C1 segment of cervical spinal cord (tissue), 14 donors: Measurements from ENCODE around the gene SMCO4.

Experiments used
- DNase-seq, 14 donors: peaks; one replicate each; lab custom pipeline; 2025; lab: John Stamatoyannopoulos, UW

The SMCO4 gene

DNA sequence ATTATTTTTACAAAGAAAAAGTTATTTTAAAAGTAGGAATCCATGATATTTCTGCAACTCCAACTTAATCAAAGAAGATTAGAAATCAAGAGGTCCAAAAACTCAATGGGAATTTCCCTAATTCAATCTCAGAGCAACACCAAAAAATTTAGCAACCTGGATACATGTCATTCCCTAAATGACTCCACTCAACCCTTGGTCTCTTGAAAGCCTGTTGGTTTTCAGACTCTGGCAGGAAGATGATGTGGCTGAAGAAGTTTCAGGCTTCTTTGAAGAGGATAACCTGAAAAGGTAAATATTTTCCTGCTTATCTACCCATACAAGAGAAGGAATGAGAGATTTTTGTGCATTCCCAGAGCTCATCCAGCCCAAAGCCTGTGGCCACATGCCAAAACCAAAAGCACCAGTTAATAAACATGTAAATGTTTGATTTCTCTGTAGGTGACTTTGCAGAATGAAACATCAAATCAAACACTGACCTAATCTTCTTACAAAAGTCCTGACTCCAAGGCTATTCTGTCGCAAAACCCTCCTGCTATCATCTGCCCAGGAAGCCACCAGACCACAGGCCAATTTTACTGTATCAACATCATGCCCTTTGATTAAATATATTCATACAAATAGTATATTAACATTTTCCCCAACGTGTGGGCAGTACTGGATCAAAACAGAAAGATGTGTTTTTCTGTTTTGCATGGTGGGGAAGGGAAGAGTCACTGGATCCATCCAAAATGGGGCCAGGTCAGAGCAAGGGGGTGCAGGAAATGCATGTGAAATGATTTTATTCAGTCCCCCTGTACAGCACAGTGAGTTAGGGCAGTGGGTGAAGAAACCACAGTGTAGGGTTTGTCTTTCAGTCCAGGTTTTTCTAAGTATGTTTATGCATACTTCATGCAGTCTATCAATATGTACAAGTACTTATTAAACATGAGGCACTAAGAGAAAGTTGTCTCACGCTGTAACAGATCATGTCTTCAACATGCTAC lies 38.8 kb downstream of the SMCO4 start:
- no peak for DNase-seq

DNA sequence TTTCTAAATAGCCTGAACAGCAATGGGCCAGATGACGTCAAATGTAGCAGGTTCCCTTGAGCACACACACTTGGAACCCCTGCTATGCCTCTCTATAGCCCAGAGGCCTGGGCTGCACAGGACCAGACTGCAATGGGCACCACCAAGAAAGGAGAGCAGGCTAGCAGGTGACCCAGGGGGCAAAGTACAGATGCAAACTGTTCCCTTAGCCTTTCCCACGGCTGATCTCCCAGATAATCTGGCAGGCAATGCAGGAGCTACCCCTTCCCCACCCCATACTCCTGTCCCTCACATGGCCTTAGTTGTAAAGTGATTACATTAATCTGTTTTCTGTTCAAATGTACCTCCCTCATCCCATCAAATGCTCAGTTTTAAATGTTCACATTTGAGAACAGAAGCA lies 41.3 kb downstream of the SMCO4 start:
- no peak for DNase-seq

DNA sequence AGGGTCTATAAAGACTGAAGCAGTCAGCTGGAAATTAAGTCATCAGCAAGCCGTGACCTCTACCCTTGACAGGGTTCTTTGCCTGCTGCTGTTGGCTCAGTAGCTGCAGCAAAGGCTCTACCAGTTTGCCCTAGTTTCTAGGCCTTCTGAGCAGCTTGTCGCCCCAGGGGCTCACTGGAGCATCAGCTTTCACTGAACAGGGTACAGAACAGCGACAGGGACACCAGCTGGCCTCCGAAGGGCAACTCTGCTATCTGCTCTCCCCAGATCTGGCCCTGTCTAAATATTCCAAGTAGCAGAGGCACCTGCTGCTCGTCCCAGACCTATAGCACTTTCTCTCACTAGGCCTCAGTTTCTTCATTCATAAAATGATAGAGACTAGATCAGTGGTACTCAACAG lies 42.4 kb downstream of the SMCO4 start:
- peak in 2 of 14 donors; percentile 9 to 89 for DNase-seq

DNA sequence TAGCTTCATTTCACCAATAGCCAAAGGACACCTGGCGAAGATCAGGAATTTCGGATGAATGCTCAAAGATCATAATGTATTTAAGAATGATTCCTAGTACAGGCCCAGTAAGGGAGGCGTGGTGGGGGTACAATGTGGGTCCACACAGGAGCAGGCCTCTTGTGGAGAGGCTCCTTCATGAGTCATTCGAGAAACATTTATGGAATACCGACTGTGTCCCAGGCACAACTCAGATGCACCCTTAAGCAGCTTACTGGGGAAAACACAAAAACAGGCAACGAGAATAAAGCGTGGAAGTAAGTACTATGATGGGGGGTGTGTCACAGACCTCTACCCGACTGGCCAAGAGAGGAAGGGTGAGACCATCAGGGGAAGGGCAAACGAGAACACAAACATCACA lies 44.5 kb downstream of the SMCO4 start:
- no peak for DNase-seq

DNA sequence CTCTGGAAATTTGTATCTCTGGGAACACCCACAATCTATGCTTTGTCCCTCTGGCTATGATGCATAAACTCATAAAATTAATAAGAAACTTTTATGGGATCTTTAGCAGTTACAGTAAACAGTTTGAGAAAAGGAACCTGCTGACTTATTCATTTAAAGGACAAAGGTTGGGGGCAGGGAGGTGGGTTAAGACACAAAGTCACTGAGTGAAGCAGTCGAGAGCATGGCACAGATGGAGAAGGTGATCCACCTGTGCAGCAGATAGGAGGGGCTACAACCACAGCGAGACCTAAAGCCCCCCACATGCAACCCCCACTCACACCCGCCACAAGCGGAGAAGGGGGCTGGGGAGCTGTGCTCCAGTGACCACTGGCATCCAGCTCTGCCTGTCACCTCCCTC lies 45.0 kb downstream of the SMCO4 start:
- DNase-seq, result no peak

DNA sequence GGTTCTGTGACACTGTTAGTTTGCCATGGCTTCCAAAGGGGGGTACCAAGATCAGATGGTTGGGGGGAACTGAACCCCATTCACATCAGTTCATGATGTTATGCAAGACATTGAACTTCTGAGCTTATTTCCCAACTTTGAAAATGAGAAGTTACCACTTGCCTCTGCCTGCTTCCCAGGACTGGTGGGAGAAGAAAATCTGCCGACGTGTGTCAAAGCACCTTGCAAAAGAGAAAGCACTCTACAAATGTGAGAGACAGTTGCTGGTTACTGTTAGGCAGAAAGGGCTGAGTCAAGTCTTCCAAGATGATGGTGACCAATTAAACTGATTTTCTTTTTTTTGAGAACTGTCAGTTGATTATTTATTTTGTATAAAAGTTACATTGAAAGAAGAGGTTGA lies 45.6 kb downstream of the SMCO4 start:
- DNase-seq, result no peak

DNA sequence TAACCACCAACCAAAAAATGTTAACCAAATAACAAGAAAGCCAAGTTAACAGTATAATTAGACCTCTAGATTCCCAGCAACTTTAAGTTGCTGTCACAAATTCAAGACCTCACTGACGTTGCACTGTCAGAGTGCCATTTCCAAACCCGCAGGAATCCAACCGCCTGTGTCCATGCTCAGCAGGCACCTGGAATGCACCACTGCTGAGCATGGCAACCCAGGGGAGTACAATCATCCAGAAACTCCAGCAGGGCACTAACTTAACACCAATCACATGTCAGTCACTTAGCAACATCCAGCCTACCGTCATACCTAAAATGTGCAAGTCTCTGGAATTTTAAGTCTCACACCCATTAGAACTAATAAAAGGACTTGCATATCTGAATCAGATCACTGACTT lies 48.8 kb downstream of the SMCO4 start:
- DNase-seq, result no peak

DNA sequence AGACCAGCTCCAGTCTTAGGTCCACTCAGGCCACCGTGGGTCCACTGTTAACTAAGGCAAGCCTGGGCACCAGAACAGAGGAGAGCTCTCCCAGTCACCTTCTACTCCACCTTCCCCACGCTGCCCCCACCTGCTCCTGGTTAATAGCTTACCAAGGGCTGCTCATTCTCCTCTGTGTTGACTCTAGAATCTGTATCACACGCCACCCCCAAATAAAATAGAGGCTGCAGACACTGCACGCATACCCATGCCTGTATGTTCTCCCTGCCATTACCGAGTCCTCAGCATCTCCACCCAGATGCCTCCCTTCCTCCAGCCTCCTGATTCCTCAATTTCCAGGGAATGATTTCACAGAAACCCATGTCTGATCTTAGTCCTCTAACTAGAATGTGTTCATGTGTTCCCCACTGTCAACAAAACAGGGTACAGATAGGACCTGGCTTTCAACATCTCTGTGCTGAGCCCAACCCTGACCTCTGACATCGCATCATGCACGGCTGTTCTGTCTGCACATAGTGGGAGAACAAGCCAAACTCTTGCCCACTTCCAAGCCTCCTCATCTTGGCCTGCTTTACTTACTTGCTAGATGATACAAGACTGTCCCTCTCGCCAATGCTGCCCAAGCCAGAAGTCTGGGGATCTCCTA lies 49.8 kb downstream of the SMCO4 start:
- no peak for DNase-seq

DNA sequence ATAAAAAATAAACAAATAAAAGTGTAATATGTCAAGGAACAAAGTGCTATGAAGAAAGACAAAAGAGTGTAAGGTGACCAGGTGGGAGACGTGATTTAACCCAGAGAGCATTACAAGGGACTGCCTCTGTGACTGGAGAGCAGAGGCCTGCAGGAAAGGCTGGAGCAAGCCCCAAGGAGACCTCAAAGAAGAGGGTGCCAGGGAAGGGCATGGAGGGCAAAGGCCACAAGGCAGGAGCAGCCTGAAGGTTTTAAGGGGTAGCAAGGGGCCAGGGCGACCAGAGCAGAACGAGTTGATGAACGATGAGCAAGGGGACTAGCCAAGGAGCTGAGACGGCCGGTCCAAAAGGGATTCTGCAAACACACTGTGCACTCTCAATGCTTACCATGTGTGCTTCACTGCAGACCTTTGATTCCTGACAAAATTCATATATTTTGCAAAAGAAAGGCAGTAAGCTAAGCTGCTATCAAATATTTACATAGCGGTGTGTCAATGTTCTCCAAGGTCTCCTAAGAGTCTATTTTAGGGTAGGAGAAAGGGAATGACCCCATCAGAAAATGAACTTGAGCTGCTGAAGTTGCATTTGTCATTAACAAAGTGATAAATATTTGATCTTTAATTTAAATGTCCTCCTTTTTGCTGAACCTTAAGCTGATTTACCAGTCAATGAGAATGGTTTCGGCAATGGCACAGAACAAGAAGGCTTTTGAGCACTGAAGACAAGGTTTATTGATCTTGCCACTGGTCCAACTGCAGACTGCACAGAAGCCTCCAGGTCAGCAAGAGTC lies 50.5 kb downstream of the SMCO4 start:
- DNase-seq, result no peak

DNA sequence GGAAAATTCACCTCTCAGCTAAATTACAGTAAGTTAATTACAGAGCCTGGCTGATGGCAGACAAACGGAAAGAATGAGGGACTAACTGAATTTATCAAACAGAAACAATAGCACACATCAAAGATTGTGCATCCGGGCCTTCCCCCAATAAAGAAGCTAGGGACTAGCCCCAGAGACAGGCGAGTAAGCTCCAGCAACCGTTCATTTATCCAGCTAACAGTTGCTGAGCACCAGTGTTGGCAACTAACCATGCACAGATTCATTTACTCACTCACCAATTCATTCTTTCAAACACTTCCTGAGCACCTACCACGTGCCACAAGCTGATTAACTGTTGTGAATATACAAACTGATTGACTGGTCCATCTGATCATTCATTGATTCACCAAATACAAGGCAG lies 51.2 kb downstream of the SMCO4 start:
- DNase-seq, result no peak

DNA sequence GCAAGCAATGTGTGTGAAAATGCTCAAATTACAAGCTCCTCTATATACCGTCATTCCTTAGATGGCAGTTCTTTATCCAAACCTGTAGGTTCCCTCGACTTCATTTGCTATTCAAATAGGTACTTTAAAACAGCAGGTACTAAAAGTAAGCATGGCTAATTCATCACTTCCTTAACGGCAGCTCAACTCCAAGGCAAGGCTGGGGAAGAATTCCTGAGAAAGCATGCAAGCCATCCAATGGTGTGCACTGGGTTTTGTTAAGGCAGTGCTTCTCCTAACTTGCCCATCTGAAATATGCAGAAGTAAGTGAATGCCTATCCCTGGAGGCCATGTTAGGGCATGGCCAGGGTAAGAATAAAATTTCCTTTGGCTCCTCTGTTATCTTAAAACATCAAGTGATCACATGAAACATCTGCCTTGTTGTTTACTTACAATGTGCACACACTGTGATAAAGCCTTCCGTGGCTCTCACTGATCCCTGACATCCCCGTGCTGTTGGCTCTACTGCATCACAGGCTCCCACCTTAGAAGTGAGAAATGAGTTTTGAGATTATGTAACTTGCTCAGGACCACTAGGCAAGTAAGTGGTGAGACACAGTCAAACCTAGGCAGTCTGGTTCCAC lies 52.1 kb downstream of the SMCO4 start:
- DNase-seq, result no peak

DNA sequence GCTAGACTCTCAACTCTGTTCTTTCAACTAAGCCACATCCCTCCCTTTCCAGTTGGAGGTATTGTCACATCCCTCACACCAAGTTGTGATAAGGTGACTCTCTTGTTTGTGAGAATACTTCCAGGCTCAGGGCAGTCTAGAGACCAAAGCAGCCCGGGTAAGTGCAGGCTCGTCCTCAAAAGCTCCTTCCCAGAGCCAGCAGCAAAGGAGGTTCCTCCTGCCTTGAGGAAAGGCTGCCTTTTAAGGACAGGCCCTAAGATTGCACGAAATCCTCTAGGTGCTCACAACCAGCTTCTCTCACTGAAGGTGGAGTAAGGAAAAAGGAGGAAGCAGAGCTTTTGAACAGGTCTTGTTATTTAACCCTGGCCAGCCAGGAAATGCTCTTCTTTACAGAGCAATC lies 53.4 kb downstream of the SMCO4 start:
- no peak for DNase-seq

DNA sequence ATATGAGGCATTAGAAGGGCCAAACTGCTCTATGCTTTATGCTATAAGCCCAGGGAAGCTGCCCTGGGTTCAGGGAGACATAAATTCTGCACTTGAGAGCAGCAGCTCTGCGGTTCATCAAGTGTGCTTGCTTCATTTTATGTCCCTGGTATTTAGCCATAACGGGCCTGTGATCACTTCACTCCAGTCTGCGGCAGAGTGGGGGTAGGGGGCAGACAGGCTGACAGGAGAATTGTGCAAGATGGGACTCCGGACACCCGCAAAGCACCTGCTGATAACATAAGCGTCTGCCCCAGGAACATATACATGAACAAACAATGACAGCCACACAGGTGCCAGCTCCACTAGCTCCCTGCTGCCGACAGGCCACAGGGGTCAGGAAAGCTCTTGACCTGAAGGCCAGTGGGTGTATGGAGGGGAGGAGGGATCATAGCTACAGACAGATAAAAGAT lies 56.1 kb downstream of the SMCO4 start:
- DNase-seq, result no peak

DNA sequence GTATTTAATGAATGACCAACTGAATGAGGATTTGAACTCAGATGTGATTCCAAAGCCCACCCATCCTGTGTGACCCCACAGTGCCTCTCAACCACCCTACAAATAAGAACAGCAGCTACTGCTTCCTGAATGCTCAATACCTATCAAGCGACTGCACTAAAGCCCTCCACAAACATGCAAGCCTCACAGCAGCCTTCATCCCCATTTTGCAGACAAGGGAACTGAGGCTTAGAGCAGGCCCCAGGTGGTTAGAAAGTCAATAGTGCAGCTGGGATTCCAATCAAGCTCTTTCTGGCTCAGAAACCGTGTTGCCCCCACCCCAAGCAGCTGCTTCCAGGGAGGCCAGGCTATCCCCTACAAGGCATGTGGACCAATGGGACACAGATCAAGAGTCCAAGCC lies 57.2 kb downstream of the SMCO4 start:
- DNase-seq, result no peak

DNA sequence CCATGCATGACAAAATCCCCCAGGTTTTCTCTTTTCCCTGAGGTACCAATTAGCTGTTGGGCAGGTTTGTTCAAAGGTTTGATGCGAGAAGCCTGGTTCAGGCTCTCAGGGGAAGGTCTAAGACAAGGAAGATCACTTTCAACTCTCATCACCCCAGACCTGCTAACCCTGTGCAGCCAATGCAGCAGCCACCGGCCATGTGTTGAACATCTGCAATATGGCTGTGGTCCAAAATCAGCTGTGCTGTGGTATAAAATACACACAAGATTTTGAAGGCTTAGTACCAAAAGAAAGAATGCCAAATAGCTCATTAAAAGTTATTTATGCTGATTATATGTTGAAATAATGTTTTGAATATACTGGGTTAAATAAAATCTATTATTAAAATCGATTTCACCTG lies 58.5 kb downstream of the SMCO4 start:
- DNase-seq, result no peak

DNA sequence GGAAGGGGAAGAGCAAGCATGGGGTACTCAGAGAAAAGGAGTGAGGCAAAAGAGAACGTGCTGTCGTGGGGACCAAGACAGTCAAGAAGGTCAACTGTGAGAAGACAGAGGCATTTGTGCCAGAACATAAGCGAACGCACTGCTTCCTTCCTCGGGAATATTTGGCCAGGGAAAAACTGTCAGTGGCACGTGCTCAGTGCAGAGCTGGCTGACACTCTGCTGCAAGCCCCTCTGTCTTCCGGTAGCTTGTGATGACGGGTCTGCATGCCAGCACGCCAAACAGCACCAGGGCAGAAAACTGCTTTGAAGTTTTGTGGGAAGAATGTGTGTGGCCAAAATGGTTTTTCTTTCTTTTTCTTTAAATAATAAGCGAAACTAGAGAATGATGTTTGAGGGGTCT lies 60.6 kb downstream of the SMCO4 start:
- no peak for DNase-seq

DNA sequence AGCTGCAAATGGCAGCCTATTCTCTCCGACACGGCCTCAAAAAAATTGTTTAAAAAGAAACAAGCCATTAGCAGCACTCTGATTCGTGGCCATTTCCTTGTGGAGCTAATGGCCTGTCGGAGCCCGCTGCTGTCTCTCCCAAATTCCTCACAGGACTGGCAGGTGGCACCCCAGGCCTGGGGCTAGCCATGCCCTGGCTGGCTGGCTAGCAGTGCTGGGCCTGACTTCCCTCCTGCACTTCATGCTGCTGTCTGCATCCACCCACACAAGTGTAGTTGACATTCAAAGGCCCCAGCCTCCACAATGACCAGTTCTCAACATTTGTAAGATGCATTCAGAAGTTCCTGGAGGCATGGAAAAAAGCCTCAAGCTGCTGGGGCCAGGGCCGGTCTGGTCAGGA lies 61.5 kb downstream of the SMCO4 start:
- DNase-seq, result peak in 1 of 14 donors; percentile 24

DNA sequence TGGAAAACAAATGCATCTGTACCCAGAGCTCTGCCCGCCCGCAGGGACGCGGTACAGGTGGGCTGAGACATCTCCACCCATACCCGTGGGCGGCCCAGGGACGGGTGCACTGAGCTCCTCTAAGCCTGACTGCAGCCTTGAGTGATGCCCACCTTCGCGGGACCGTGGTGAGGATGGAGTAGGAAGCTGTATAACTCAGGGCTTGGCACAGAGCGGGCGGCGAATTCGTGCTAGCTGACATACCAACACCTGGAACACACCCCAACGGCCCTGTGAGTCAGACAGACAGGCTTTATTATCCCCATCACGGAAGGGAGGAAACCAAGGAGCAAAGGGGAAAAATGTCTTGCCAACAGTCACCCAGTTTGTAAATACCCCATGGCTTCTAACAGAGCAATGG lies 61.9 kb downstream of the SMCO4 start:
- DNase-seq, result no peak

DNA sequence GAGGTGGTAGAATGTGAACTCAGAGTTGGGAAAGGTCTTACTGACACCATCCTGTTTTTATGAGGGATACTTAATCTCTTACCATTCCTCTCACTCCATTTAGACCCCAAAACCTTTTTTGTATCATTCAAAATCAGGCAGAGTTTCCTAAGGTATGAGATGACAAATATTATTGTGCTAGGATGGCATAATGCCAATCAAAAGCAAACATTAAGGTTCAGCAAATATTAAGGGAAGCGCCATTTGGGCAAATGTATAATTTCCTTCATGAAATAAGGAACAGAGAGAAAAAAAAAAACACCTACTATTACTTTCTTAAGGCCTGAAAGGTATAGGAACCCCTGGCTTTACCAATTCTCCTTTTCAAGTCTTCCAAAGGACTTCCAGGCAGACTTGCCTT lies 62.4 kb downstream of the SMCO4 start:
- DNase-seq, result no peak

DNA sequence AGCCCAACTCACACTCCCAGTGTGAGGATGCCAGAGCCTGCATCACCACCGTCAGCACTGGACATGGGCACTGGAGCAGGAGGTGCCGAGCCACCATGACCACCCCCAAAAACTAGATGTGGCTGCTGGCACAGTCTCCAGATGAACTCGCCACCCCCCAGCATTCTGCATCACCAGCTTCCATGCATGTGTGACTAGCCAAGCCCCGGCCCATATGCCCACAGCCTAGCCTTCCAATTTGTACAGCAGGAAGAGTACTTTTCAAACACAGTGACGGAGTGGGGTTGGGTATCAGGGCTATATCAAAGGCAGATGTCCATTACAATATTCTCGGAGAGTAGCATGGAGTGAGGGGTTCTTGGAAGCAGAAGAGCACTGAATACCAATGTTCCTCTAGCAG lies 62.9 kb downstream of the SMCO4 start:
- DNase-seq, result no peak

DNA sequence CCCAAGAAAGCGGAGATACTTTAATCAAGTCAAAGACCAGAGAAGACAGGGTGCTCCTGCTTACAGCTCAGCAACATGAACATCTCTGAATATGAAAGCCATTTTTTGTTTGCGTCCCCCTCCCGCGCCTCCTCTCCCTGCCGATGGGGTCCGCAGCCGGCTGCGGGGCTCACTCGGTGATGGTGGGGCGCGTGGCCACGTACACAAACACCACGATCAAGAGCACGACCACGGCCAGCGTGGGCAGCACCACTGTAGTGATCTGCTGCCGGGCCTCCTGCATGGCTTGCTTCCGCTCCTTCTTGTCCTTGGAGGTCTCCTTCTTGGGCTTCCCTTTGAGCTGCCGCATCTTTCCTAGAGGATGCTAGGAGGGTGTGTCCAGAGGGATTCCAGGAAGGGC lies 64.3 kb downstream of the SMCO4 start:
- no peak for DNase-seq
